ENCODE results near the gene UGT1A9. TPM values are rescaled to one million over a fixed set of nuclear protein-coding genes. Genes with fewer than 3 reads are reported as not detected.

UGT1A9 gene
- total and polyA plus RNA-seq, 10 of the 15 experiments (the other 5 are each of a cell fraction or from before 2014, with no cell fraction given) = 0.07 TPM; not detected in 9

DNA sequence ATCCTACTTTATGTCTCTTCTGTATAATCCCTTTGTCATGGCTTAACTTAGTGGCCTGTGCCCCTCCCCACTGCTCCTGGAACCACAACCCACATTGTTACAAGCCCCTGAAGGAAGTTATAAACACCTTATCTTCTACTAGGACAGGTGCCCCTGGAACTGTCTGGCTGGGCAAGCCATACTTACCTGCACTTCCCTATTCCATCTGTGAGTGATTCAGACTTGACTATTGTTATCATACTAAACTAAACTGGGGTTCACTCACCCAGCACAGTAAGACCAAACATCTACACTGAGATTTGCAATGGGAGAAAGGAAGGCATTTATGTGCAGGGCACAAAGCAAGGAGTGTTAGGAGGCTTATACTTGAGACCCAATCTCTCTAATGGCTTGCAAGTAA is 17.3 kb downstream of the UGT1A9 start (continued):
- TF ChIP-seq HCFC1 (IDR thresholded peaks at IDR 0.05; ENCODE audit: low read length) = no peak
- TF ChIP-seq TCF7 (IDR thresholded peaks at IDR 0.05; ENCODE audit: borderline replicate concordance) = no peak
- no peak for TF ChIP-seq KLF5 (IDR thresholded peaks at IDR 0.05; ENCODE audit: partially characterized antibody)
- TF ChIP-seq BCLAF1 (IDR thresholded peaks at IDR 0.05) = no peak
- no peak for TF ChIP-seq SIN3A (IDR thresholded peaks at IDR 0.05; ENCODE audit: low read depth, low read length)
- TF ChIP-seq HDAC6 (IDR thresholded peaks at IDR 0.05; ENCODE audit: unreplicated experiment) = no peak

- Histone ChIP-seq H4K20me1 (ENCODE audit: control insufficient read depth, insufficient read depth) (no peaks in the 10 kb centered on the region), H3K27ac (ENCODE audit: control insufficient read depth, insufficient read depth) (no peak overlapping the region), H3K9ac (ENCODE audit: control insufficient read depth, insufficient read depth, low read length) (no peak overlapping the region), H3K4me1 (ENCODE audit: control insufficient read depth, insufficient read depth, low read length) (no peaks in the 10 kb centered on the region), H3K4me2 (ENCODE audit: control insufficient read depth, insufficient read depth) (no peak overlapping the region), H2AFZ (ENCODE audit: control insufficient read depth, low read depth, low read length) (no peak overlapping the region), H3K9me3 (replicated peaks; ENCODE audit: control insufficient read depth, insufficient read depth, low read length) (no peaks in the 10 kb centered on the region), H3K4me3 (no peak overlapping the region), H3K79me2 (ENCODE audit: control insufficient read depth, insufficient read depth, low read length) (no peaks in the 10 kb centered on the region), H3K36me3 (ENCODE audit: control insufficient read depth in 2 of 2, insufficient read depth in 2 of 2, low read length in 1 of 2) (no peaks in the 10 kb centered on the region), H3K27me3 (replicated peaks in 1 of 2; ENCODE audit: control insufficient read depth in 2 of 2, insufficient read depth in 2 of 2, low read length in 1 of 2) (peaks cover 0 to 3% of the 10 kb centered on the region in 2 experiments; a peak in 1 of 4 replicates)
- in situ Hi-C loops (cut with MboI) (no loop called here), intact Hi-C loops (cut with micrococcal nuclease; ENCODE audit: unreplicated experiment) (no loop called here)
- DNase-seq (ENCODE audit: low read depth, low spot score) (no peak), ATAC-seq (no peak), FAIRE-seq (no peak)
- ChIA-PET CTCF (no interaction called here), SMC1A (ENCODE audit: uncharacterized antibody, unreplicated experiment) (no interaction called here), RAD21 (ENCODE audit: unreplicated experiment) (no interaction called here), POLR2A (no interaction called here)
- no TSS peak for BruUV-seq (replicated peaks)
- 3% methylated on average over 3 of the region's 3 CpGs for WGBS (ENCODE audit: insufficient coverage, insufficient replicate concordance, low lambda C conversion rate, missing lambda C conversion rate)
- no peak for TF ChIP-seq TCF3 (IDR thresholded peaks at IDR 0.05; ENCODE audit: borderline replicate concordance, insufficient read depth, low read depth, low read length)
- no peak for TF ChIP-seq NKRF (conservative IDR thresholded peaks at IDR 0.05)
- TF ChIP-seq USF1 (IDR thresholded peaks at IDR 0.05; ENCODE audit: borderline replicate concordance, extremely low read length, insufficient read depth, low read depth, low read length) = no peak
- no peak for TF ChIP-seq MLLT1 (IDR thresholded peaks at IDR 0.05)
- TF ChIP-seq NFYB (IDR thresholded peaks at IDR 0.05; ENCODE audit: insufficient read depth, low read depth, low read length) = no peak
- TF ChIP-seq, protein P1, sequence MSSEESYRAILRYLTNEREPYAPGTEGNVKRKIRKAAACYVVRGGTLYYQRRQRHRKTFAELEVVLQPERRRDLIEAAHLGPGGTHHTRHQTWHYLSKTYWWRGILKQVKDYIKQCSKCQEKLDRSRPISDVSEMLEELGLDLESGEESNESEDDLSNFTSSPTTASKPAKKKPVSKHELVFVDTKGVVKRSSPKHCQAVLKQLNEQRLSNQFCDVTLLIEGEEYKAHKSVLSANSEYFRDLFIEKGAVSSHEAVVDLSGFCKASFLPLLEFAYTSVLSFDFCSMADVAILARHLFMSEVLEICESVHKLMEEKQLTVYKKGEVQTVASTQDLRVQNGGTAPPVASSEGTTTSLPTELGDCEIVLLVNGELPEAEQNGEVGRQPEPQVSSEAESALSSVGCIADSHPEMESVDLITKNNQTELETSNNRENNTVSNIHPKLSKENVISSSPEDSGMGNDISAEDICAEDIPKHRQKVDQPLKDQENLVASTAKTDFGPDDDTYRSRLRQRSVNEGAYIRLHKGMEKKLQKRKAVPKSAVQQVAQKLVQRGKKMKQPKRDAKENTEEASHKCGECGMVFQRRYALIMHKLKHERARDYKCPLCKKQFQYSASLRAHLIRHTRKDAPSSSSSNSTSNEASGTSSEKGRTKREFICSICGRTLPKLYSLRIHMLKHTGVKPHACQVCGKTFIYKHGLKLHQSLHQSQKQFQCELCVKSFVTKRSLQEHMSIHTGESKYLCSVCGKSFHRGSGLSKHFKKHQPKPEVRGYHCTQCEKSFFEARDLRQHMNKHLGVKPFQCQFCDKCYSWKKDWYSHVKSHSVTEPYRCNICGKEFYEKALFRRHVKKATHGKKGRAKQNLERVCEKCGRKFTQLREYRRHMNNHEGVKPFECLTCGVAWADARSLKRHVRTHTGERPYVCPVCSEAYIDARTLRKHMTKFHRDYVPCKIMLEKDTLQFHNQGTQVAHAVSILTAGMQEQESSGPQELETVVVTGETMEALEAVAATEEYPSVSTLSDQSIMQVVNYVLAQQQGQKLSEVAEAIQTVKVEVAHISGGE (CRISPR knock-in tag; IDR thresholded peaks at IDR 0.05) = no peak
These were observed 17.8 kb downstream of the UGT1A9 start for GRCh38 chr2:233689501-233689900.
